Fibroblast of villous mesenchyme (primary cell): ENCODE measurements around the gene LYPD5. TPM values are rescaled to one million over a fixed set of nuclear protein-coding genes. Genes with fewer than 3 reads are reported as not detected.

ENCODE experiments used
- DNase-seq: peaks from one replicate; pipeline ENCODE4 v3.0.0-alpha.2; 2010; ENCODE audit warnings: low read depth
- H3K4me3 ChIP-seq: 2 replicates; pipeline ENCODE4 v1.5.1; 2011; ENCODE audit warnings: low read depth, mild to moderate bottlenecking, low read length
- CTCF ChIP-seq: IDR thresholded peaks from 2 replicates; pipeline ENCODE4 v1.5.1; 2012; ENCODE audit warnings: low read depth, mild to moderate bottlenecking, low read length; ENCODE audit not compliant: insufficient read depth
- total RNA-seq: library from RNA; depleted of rRNA; stranded (reverse); fragments of >200 nt; gene quantifications from 2 replicates; pipeline ENCODE4 v1.2.3, GENCODE V29; 2012

The LYPD5 gene
- total RNA-seq, 1 donor = 0.43 TPM

DNA sequence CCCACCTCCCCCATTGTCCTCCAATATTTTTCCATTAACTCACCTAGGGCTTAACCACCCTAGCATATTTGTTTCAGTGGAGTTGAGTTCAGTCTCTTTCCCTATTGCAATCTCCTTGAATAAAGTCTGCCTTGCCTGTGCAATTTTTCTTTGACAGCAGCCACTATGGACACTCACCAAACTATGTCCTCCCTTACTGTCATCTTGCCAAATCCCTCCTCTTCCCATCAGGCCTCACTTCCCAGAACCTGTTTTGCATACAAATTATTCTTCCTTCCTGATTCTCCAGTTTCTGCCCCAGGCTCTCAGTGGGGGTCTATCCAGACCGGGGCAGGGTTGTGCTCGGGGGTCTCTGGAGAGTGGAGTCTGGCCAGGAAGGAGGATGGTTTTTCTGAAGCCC lies 2.2 kb upstream of the LYPD5 start:
- DNase-seq = no peak
- TF ChIP-seq CTCF = no peak
- no peak overlapping the region for H3K4me3 ChIP-seq

DNA sequence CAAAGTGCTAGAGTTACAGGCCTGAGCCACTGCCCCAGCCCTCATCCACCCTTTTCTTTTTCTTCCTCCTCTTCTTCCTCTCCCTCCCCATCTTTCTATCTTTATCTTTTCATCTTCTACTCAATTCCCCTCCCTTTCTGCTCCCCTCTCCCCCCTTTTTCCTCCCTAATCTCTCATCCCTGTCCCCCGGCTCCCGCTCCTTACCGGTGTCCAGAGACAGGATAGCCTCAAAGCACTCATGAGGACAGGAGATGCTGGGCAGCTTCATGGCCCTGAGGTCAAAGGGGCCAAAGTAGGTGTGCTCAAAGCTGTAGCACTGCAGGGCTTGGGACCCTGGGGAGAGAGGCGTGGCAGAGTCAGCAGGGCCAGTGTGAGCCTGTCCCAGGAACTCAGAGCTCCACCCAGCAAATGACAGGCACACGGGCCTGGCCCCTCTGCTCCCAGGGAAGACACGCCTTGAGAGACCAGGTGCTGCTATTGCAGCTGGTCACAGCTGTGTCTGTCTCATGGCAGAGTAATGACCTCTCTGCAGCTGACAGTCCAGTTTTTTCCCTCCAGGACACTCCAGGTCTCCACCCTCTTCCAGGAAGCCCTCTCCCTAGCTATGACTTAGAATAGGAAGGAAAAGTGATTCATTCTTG lies 2.6 kb downstream of the LYPD5 start:
- TF ChIP-seq CTCF = no peak
- H3K4me3 ChIP-seq = no peak overlapping the region
- DNase-seq = no peak

- peak; percentile 9 for DNase-seq
Measured at GRCh38 chr19:43798546-43799409, 3.5 kb downstream of the LYPD5 start.

DNA sequence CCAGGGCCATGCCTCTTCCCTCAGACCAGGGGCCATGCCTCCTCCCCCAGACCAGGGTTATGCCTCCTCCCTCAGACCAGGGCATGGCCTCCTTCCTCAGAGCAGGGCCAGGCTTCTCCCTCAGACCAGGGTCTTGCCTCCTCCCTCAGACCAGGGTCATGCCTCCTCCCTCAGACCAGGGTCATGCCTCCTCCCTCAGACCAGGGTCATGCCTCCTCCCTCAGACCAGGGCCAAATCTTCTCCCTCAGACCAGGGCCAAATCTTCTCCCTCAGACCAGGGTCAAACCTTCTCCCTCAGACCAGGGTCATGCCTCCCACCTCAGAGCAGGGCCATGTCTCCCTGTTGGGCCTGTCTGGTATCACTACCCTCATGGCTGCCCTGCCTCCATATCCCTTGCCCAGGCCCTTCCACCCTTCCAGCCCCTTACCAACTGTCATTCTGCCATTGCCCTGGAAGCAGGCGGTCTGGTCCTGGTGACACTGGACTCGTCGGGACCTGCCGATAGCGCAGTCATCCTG lies 4.2 kb downstream of the LYPD5 start:
- no peak for TF ChIP-seq CTCF
- peak overlapping the region; percentile 58 for H3K4me3 ChIP-seq

More at GRCh38 chr19:43798546-43799409, 3.5 kb downstream of the LYPD5 start:
- H3K4me3 ChIP-seq = peak overlapping the region; percentile 58
- no peak for TF ChIP-seq CTCF

GRCh38 chr19:43797556-43797955 lies 4.7 kb downstream of the LYPD5 start:
- TF ChIP-seq CTCF = no peak
- DNase-seq = no peak
- no peak overlapping the region for H3K4me3 ChIP-seq

More for the DNA sequence above, 4.2 kb downstream of the LYPD5 start:
- no peak for DNase-seq

GRCh38 chr19:43797118-43797517 lies 5.1 kb downstream of the LYPD5 start:
- DNase-seq = no peak
- no peak for TF ChIP-seq CTCF
- H3K4me3 ChIP-seq = no peak overlapping the region
